Rectal smooth muscle tissue (tissue), 1 donor: Measurements from ENCODE around the gene ENPP7.
"Not testable (repeated sequence)": the region's sequence is repeated elsewhere in the genome, so short reads cannot be mapped to it uniquely, and the experiment has no call there.

Source experiments
- H3K27ac ChIP-seq: one replicate; pipeline ENCODE4 v1.7.0; 2013; ENCODE audit warnings: low read depth, low read length, inconsistent platforms
- H3K27me3 ChIP-seq: one replicate; pipeline ENCODE4 v1.7.0; 2013; ENCODE audit warnings: low read length; ENCODE audit not compliant: control insufficient read depth, insufficient read depth
- H3K36me3 ChIP-seq: one replicate; pipeline ENCODE4 v1.7.0; 2013; ENCODE audit warnings: low read length; ENCODE audit not compliant: control insufficient read depth, insufficient read depth
- H3K4me1 ChIP-seq: one replicate; pipeline ENCODE4 v1.7.0; 2013; ENCODE audit warnings: low read length; ENCODE audit not compliant: control insufficient read depth, insufficient read depth
- H3K4me3 ChIP-seq: one replicate; pipeline ENCODE4 v1.7.0; 2013; ENCODE audit warnings: low read length
- H3K9ac ChIP-seq: one replicate; pipeline ENCODE4 v1.7.0; 2013; ENCODE audit warnings: low read length

The ENPP7 gene

GRCh38 chr17:79749958-79750357, 19.2 kb downstream of the ENPP7 start:
- Histone ChIP-seq H3K9ac (no peak overlapping the region), H3K4me1 (no peaks in the 10 kb centered on the region), H3K4me3 (no peak overlapping the region), H3K36me3 (no peaks in the 10 kb centered on the region), H3K27ac (no peak overlapping the region), H3K27me3 (peaks cover 31% of the 10 kb centered on the region)

- H3K27me3 ChIP-seq, result peaks cover 35% of the 10 kb centered on the region
- no peaks in the 10 kb centered on the region for H3K36me3 ChIP-seq
- no peaks in the 10 kb centered on the region for H3K4me1 ChIP-seq
- no peak overlapping the region for H3K4me3 ChIP-seq
- no peak overlapping the region for H3K9ac ChIP-seq
- no peak overlapping the region for H3K27ac ChIP-seq
Measured at GRCh38 chr17:79750650-79751545, 20.2 kb downstream of the ENPP7 start.

GRCh38 chr17:79752175-79752574, 21.4 kb downstream of the ENPP7 start:
- Histone ChIP-seq H3K4me1 (no peaks in the 10 kb centered on the region), H3K27me3 (peaks cover 24% of the 10 kb centered on the region), H3K27ac (no peak overlapping the region), H3K36me3 (no peaks in the 10 kb centered on the region), H3K9ac (no peak overlapping the region), H3K4me3 (no peak overlapping the region)

- peaks cover 9% of the 10 kb centered on the region for H3K27me3 ChIP-seq
- no peak overlapping the region for H3K27ac ChIP-seq
- no peaks in the 10 kb centered on the region for H3K4me1 ChIP-seq
- no peaks in the 10 kb centered on the region for H3K36me3 ChIP-seq
- no peak overlapping the region for H3K9ac ChIP-seq
- no peak overlapping the region for H3K4me3 ChIP-seq
Measured at GRCh38 chr17:79754370-79754769, 23.6 kb downstream of the ENPP7 start.

GRCh38 chr17:79754903-79755302, 24.2 kb downstream of the ENPP7 start:
- H3K27me3 ChIP-seq, H3K27ac ChIP-seq, H3K4me1 ChIP-seq, H3K36me3 ChIP-seq, H3K4me3 ChIP-seq, H3K9ac ChIP-seq: not testable (repeated sequence)

GRCh38 chr17:79755591-79755990, 24.8 kb downstream of the ENPP7 start:
- Histone ChIP-seq H3K27ac (no peak overlapping the region), H3K9ac (no peak overlapping the region), H3K4me3 (no peak overlapping the region), H3K4me1 (no peaks in the 10 kb centered on the region), H3K36me3 (no peaks in the 10 kb centered on the region), H3K27me3 (peaks cover 6% of the 10 kb centered on the region)

GRCh38 chr17:79757140-79757745, 26.5 kb downstream of the ENPP7 start:
- Histone ChIP-seq H3K4me1 (no peaks in the 10 kb centered on the region), H3K9ac (no peak overlapping the region), H3K36me3 (no peaks in the 10 kb centered on the region), H3K27me3 (peaks cover 3% of the 10 kb centered on the region), H3K4me3 (no peak overlapping the region), H3K27ac (no peak overlapping the region)

- H3K4me1 ChIP-seq, result no peaks in the 10 kb centered on the region
- H3K27me3 ChIP-seq, result peaks cover 3% of the 10 kb centered on the region
- no peak overlapping the region for H3K27ac ChIP-seq
- H3K4me3 ChIP-seq, result no peak overlapping the region
- H3K36me3 ChIP-seq, result no peaks in the 10 kb centered on the region
- no peak overlapping the region for H3K9ac ChIP-seq
Measured at GRCh38 chr17:79758271-79758670, 27.5 kb downstream of the ENPP7 start.

GRCh38 chr17:79760197-79760906, 29.6 kb downstream of the ENPP7 start:
- Histone ChIP-seq H3K27me3 (peaks cover 3% of the 10 kb centered on the region), H3K9ac (no peak overlapping the region), H3K4me3 (no peak overlapping the region), H3K27ac (no peak overlapping the region), H3K36me3 (no peaks in the 10 kb centered on the region), H3K4me1 (no peaks in the 10 kb centered on the region)

GRCh38 chr17:79761894-79762589, 31.3 kb downstream of the ENPP7 start:
- Histone ChIP-seq H3K27me3 (no peaks in the 10 kb centered on the region), H3K4me1 (no peaks in the 10 kb centered on the region)

GRCh38 chr17:79765708-79766107, 35.0 kb downstream of the ENPP7 start:
- H3K36me3 ChIP-seq, result no peaks in the 10 kb centered on the region
- no peaks in the 10 kb centered on the region for H3K4me1 ChIP-seq
- H3K27me3 ChIP-seq, result no peaks in the 10 kb centered on the region
- no peak overlapping the region for H3K27ac ChIP-seq
- no peak overlapping the region for H3K9ac ChIP-seq
- no peak overlapping the region for H3K4me3 ChIP-seq

More at GRCh38 chr17:79761894-79762589, 31.3 kb downstream of the ENPP7 start:
- Histone ChIP-seq H3K4me3 (no peak overlapping the region), H3K36me3 (no peaks in the 10 kb centered on the region), H3K9ac (no peak overlapping the region), H3K27ac (no peak overlapping the region)
